ENCODE measurements around the gene PCDHB3.
"Not testable (repeated sequence)": the region's sequence is repeated elsewhere in the genome, so short reads cannot be mapped to it uniquely, and the experiment has no call there.

The PCDHB3 gene

DNA sequence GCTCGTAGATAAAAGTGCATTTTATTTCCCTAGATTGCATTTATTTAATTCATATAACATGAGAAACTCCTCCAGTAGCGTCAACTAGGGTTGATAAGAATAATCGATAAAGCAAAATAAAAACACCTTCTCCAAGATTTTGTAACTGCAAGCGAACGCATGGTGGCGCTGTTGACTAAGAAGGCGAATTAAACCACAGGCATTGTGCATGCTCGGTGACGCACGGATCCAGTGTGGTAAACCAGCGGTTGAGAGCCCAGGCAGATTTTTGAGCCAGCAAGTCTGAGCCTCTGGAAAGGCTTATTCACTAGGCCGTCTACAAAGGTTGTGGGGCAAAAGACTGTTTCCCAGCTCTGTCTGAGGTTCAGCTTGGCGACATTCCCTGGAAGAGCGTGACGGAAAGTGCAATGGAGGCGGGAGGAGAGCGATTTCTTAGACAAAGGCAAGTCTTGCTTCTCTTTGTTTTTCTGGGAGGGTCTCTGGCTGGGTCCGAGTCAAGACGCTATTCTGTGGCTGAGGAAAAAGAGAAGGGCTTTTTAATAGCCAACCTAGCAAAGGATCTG is at the start of gene PCDHB3:
Gene PCDHB3 (plus strand): TSS at position 231 of the 563 bp plus-strand sequence. CDS start 177 bp downstream, at position 408.
- DNase-seq = no peak

DNA sequence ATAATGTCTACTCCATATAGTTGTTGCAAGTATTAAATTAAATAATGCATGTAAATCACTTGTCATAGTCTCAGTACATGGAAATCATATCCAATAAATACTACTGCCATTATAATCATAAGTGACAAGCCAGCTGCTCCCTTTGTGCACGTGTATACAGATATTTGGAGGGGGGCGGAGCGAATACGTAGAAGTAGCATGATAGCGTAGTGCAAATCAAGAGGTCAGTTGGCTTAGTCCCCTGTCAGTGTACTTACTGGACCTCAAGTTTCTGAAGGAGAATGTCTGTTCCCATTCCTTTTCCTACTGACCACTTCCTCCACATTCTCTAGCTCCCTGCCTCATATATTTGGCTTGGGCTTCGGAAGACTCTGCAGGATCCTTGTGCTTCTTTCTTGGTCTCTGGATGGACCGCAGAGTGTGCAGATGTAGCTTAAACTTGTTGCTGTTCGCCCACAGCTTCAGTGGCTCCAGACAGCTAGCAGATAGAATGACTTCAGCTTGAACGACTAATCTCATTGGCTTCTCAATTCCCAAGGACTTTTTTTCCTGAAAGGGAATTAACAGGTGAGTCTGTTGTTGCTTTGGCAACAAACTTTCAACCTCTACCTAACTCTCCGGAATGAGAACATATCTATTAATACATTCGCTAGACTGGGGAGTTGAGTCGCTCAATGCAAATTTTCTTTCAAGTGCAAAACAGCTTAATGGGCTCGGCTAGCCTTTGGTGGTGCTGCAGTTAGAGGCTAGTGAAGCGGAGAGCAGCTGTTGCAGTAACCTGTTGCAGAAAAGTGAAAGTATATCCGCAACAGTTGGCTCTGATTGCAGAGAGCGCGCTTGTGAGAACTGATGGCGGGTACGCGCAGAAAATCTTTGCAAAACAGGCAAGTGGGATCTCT is 49.4 kb upstream of the PCDHB3 start, which contains the start of gene PCDHB1:
Gene PCDHB1 (plus strand): TSS at position 753 of the 899 bp plus-strand sequence. CDS start 97 bp downstream, at position 850.
- peak; percentile 18 to 79 for DNase-seq

DNA sequence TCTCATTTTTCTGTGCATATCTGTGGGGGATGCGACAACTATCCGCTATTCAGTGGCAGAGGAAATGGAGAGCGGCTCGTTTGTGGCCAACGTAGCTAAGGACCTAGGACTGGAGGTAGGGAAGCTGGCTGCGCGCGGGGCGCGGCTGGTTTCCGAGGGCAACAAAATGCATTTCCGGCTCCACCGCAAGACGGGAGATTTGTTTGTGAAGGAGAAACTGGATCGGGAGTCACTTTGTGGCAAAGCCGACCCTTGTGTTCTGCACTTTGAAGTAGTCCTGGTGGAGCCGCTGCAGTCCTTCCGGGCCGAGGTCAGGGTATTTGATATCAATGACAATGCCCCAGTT is 48.8 kb upstream of the PCDHB3 start:
- DNase-seq = no peak

DNA sequence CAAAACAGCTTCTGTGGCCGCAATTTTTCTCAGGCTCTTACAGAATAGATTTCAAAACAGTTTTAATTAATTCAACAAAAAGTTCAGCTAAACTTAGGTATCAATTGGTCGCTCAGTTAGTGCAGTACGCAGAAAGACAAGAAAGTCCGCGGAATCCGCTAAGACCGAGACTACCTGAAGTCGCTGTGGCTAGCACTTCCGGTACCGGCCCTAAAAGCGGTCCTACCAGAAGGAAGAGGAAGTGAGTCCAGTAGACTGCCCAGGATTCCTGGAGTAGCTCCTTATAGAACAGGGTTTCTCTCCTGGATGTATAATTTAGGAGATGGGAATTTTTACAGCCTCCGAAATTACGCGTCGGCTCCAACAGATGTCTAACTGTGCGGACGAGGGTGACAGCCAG is 22.4 kb upstream of the PCDHB3 start:
- DNase-seq = no peak

DNA sequence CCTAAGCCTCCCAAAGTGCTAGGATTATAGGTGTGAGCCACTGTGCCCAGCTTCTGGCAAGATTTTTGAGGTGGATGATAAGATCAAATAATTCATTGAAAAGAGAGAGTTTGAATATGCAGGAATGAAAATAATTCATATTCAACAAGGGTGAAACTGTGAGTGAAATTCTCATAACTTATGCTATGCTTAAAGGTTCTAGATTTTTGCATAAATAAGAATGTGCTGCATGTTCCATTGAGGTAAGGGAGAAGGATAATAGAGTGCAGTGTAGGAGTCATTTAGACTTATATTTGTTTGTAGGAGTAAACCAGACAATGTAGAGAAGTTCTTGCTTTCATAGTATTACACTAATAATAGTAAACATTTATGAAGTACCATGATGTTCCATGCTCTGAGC is 18.0 kb upstream of the PCDHB3 start:
- DNase-seq = no peak

DNA sequence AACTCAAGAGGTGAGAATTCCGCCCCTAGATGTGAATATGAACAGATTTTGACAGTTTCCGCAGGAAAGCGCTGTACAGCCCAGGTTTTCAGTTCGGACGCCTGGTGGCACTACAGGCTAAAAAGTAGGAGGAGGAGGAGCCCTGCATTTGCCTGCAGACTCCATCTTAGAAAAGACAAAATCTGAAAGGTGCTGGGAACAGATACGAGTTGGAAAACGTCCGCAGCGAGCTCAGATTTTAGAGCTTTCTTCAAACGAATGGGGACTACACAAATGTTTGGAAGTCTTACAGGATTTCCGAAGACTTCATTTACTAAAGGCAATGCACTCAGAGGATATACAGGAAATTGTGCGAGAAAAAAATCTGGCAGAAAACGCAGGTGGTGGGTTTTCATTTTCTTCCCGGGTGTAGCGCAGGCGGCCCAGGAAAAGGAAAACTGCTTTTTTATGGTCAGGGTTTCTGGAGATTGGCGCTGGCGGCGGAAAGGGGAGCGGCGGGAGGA is 15.7 kb upstream of the PCDHB3 start:
- DNase-seq = peak; percentile 13 to 31

DNA sequence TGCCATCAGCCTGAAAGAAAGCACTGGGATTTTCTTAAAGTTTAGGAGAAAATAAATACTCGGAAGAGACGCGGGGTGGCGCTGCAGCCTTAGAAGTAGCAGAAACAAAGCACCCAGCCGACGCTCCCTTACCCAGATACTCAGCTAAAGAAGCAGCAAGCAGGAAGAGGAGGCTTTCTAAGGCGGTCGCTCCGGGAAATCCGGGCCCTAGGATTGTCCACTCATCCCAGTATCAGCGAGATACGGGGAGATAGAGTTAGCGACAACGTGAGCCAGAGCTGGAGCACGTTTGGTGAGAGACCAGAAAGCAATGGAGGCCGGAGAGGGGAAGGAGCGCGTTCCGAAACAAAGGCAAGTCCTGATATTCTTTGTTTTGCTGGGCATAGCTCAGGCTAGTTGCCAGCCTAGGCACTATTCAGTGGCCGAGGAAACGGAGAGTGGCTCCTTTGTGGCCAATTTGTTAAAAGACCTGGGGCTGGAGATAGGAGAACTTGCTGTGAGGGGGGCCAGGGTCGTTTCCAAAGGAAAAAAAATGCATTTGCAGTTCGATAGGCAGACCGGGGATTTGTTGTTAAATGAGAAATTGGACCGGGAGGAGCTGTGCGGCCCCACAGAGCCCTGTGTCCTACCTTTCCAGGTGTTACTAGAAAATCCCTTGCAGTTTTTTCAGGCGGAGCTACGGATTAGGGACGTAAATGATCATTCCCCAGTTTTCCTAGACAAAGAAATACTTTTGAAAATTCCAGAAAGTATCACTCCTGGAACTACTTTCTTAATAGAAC is 5.6 kb upstream of the PCDHB3 start, which contains the start of gene PCDHB2:
Gene PCDHB2 (plus strand): TSS at position 135 of the 782 bp plus-strand sequence. CDS start 176 bp downstream, at position 311.
- peak; percentile 54 to 77 for DNase-seq

DNA sequence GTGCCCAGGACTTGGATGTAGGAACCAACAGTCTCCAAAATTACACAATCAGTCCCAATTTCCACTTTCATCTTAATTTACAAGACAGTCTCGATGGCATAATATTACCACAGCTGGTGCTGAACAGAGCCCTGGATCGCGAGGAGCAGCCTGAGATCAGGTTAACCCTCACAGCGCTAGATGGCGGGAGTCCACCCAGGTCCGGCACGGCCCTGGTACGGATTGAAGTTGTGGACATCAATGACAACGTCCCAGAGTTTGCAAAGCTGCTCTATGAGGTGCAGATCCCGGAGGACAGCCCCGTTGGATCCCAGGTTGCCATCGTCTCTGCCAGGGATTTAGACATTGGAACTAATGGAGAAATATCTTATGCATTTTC is 5.0 kb upstream of the PCDHB3 start:
- no peak for DNase-seq

DNA sequence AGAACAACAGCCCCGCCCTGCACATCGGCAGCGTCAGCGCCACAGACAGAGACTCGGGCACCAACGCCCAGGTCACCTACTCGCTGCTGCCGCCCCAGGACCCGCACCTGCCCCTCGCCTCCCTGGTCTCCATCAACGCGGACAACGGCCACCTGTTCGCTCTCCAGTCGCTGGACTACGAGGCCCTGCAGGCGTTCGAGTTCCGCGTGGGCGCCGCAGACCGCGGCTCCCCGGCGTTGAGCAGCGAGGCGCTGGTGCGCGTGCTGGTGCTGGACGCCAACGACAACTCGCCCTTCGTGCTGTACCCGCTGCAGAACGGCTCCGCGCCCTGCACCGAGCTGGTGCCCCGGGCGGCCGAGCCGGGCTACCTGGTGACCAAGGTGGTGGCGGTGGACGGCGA is 4.1 kb upstream of the PCDHB3 start:
- DNase-seq = not testable (repeated sequence)

DNA sequence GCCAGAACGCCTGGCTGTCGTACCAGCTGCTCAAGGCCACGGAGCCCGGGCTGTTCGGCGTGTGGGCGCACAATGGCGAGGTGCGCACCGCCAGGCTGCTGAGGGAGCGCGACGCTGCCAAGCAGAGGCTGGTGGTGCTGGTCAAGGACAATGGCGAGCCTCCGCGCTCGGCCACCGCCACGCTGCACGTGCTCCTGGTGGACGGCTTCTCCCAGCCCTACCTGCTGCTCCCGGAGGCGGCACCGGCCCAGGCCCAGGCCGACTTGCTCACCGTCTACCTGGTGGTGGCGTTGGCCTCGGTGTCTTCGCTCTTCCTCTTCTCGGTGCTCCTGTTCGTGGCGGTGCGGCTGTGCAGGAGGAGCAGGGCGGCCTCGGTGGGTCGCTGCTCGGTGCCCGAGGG is 3.7 kb upstream of the PCDHB3 start:
- not testable (repeated sequence) for DNase-seq

DNA sequence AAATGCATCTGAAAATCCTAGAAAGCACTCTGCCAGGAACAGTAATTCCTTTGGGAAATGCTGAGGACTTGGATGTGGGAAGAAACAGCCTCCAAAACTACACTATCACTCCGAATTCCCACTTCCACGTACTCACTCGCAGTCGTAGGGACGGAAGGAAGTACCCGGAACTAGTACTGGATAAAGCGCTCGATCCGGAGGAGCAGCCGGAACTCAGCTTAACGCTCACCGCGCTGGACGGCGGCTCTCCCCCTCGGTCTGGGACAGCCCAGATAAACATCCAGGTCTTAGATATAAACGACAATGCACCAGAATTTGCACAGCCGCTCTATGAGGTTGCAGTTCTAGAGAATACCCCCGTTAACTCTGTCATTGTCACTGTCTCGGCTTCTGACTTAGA is 786 bp downstream of the PCDHB3 start:
- DNase-seq = no peak

DNA sequence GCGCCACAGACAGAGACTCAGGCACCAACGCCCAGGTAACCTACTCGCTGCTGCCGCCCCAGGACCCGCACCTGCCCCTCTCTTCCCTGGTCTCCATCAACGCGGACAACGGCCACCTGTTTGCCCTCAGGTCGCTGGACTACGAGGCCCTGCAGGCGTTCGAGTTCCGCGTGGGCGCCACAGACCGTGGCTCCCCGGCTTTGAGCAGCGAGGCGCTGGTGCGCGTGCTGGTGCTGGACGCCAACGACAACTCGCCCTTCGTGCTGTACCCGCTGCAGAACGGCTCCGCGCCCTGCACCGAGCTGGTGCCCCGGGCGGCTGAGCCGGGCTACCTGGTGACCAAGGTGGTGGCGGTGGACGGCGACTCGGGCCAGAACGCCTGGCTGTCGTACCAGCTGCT is 1.8 kb downstream of the PCDHB3 start:
- DNase-seq = not testable (repeated sequence)

DNA sequence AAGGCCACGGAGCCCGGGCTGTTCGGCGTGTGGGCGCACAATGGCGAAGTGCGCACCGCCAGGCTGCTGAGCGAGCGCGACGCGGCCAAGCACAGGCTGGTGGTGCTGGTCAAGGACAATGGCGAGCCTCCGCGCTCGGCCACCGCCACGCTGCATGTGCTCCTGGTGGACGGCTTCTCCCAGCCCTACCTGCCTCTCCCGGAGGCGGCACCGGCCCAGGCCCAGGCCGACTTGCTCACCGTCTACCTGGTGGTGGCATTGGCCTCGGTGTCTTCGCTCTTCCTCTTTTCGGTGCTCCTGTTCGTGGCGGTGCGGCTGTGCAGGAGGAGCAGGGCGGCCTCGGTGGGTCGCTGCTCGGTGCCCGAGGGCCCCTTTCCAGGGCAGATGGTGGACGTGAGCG is 2.2 kb downstream of the PCDHB3 start:
- not testable (repeated sequence) for DNase-seq

DNA sequence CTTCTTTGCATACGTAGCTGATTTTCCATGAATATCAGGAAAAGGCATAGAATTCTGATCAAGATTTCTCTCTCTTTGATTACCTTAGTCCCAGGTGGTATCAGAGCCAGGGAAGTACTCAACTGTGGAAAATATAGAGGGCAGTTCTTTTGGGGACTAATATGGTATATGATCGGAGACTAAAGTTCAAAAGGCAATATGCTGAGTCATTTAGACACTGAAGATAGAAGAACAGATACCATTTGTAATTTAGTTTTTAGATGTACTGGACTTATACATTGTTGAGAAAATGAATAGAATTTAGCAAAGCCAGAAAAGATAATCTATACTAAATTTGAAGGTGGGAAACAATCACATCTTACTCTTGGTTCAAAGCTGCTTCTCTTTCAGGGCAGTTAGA is 5.1 kb downstream of the PCDHB3 start:
- no peak for DNase-seq

DNA sequence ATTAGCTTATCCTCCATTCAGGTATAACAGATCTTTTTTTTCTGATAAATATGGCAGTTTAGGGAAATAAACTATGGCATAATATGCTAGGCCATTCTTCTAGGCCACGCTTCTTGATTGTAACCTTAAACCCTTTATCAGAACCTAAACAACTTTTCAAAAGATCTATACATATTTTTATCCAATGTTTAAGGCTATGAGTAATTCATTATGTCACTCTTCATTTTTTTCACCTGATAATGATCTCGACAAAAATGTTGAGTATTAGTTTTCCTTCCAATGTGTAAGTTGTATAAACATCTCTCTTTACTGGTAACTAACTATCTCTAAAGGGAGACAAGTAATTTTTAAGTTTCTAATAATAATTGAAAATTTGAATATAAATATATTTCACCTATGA is 19.0 kb downstream of the PCDHB3 start:
- no peak for DNase-seq

DNA sequence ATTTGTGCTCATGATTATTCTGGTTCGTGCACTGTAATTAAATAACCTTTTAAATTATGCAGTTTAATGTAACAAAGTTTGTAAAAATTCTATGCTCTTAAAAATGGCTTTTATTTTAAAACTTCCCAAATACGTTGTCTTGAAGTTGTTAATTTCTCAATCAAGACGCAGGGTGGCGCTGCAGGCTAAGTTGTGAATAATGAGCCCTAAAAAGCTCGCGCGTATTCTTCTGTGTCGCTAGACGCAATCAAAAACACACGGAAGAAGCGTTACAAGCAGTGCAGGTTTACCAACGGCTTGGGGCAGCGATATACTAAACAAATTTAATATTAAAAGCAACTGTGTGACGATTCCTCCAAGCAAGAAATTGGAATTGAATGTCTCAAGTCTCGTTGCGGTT is 21.3 kb downstream of the PCDHB3 start, which contains the start of gene PCDHB4:
Gene PCDHB4 (plus strand): TSS at position 256 of the 400 bp plus-strand sequence. CDS start 181 bp downstream, outside the sequence.
- no peak for DNase-seq

DNA sequence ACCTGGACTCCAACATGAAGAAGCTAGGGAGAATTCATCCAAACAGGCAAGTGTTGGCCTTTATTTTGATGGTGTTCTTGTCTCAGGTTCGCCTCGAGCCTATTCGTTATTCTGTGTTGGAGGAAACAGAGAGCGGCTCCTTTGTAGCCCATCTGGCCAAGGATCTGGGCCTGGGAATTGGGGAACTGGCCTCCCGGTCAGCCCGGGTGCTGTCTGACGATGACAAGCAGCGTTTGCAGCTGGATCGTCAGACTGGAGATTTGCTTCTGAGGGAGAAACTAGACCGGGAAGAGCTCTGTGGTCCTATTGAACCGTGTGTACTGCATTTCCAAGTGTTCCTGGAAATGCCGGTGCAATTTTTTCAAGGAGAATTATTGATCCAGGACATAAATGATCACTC is 21.7 kb downstream of the PCDHB3 start:
- DNase-seq = no peak

DNA sequence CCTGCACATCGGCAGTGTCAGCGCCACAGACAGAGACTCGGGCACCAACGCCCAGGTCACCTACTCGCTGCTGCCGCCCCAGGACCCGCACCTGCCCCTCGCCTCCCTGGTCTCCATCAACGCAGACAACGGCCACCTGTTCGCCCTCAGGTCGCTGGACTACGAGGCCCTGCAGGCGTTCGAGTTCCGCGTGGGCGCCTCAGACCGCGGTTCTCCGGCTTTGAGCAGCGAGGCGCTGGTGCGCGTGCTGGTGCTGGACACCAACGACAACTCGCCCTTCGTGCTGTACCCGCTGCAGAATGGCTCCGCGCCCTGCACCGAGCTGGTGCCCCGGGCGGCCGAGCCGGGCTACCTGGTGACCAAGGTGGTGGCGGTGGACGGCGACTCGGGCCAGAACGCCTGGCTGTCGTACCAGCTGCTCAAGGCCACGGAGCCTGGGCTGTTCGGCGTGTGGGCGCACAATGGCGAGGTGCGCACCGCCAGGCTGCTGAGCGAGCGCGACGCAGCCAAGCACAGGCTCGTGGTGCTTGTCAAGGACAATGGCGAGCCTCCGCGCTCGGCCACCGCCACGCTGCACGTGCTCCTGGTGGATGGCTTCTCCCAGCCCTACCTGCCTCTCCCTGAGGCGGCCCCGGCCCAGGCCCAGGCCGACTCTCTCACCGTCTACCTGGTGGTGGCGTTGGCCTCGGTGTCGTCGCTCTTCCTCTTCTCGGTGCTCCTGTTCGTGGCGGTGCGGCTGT is 23.3 kb downstream of the PCDHB3 start:
- DNase-seq = not testable (repeated sequence)

DNA sequence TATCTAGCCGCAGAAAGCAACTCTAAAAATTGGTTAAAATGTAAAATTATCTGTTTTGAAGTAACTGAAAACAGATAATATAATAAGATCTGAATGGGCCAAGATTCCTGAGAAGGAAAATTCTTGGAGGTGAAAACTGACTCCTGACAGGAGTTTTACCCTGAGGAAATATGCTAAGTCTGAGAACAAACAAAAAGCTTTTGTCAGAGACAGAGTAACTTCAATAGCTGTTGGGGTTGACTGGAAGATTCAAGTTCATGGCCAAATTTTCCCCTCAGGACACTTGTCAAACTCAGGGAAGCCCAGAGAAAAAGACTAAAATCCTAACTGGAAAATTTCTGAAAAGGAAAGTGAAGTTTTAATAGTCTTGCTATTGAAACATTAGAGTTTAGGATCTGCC is 27.0 kb downstream of the PCDHB3 start:
- DNase-seq = no peak

DNA sequence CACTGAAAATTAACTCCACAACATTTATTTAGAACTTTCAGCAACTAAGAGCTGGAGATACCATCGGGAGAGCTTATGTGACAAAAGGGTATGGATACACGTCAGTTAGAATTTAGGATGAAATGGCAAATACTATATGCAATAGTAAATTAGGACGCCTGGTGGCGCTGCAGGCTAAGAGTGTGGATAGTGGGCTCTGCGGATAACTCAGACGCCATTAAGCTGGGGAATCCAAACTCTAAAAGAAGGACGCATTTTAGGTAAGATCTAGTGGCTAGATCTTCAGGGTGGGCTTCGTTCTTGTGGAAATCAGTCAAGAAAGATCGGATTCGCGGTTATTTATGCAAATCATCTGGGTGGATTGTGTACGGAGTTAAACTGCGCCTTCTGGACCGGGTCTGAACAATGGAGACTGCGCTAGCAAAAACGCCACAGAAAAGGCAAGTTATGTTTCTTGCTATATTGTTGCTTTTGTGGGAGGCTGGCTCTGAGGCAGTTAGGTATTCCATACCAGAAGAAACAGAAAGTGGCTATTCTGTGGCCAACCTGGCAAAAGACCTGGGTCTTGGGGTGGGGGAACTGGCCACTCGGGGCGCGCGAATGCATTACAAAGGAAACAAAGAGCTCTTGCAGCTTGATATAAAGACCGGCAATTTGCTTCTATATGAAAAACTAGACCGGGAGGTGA is 34.9 kb downstream of the PCDHB3 start, which contains the start of gene PCDHB5:
Gene PCDHB5 (plus strand): TSS at position 177 of the 688 bp plus-strand sequence. CDS start 229 bp downstream, at position 406.
- DNase-seq = peak in 1 of 2 experiments; percentile 4

DNA sequence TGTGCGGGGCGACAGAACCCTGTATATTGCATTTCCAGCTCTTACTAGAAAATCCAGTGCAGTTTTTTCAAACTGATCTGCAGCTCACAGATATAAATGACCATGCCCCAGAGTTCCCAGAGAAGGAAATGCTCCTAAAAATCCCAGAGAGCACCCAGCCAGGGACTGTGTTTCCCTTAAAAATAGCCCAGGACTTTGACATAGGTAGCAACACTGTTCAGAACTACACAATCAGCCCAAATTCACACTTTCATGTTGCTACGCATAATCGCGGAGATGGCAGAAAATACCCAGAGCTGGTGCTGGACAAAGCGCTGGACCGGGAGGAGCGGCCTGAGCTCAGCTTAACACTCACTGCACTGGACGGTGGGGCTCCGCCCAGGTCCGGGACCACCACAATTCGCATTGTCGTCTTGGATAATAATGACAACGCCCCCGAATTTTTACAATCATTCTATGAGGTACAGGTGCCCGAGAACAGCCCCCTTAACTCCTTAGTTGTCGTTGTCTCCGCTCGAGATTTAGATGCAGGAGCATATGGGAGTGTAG is 35.5 kb downstream of the PCDHB3 start:
- DNase-seq = no peak

All from NCI-H524 (cell line).